HG03097 (cell line): Measurements from ENCODE around the gene PIH1D1.
"Not testable (repeated sequence)": the region's sequence is repeated elsewhere in the genome, so short reads cannot be mapped to it uniquely, and the experiment has no call there.

Source experiments
- ATAC-seq: cut with Tn5 transposase; IDR thresholded peaks from one replicate; pipeline ENCODE4 v1.9.1; 2021; ENCODE audit not compliant: unreplicated experiment, low FRiP score

PIH1D1 gene

GRCh38 chr19:49481020-49481683 is 29.5 kb upstream of the PIH1D1 start:
- no peak for ATAC-seq

DNA sequence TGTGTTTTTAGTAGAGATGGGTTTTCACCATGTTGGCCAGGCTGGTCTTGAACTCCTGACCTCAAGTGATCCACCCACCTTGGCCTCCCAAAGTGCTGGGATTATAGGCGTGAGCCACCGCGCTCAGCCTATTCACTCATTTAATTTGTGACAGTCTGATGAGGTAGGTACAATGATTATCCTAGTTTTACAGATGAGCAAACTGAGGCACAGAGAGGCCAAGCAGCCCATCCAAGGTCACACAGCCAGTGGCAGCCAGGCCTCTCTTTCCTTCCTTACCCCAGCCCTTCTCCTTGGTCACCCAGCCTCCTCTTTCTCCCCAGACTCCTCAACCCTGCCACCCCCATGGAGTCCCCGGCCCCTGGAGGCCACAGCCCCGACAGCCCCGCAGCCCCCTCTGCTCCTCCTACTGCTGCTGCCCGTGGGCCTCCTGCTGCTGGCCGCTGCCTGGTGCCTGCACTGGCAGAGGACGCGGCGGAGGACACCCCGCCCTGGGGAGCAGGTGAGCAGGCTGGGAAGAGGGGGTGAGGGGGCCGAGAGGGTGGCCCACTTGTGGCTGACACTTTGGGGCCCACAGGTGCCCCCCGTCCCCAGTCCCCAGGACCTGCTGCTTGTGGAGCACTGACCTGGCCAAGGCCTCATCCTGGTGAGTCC is 28.5 kb upstream of the PIH1D1 start:
- no peak for ATAC-seq

DNA sequence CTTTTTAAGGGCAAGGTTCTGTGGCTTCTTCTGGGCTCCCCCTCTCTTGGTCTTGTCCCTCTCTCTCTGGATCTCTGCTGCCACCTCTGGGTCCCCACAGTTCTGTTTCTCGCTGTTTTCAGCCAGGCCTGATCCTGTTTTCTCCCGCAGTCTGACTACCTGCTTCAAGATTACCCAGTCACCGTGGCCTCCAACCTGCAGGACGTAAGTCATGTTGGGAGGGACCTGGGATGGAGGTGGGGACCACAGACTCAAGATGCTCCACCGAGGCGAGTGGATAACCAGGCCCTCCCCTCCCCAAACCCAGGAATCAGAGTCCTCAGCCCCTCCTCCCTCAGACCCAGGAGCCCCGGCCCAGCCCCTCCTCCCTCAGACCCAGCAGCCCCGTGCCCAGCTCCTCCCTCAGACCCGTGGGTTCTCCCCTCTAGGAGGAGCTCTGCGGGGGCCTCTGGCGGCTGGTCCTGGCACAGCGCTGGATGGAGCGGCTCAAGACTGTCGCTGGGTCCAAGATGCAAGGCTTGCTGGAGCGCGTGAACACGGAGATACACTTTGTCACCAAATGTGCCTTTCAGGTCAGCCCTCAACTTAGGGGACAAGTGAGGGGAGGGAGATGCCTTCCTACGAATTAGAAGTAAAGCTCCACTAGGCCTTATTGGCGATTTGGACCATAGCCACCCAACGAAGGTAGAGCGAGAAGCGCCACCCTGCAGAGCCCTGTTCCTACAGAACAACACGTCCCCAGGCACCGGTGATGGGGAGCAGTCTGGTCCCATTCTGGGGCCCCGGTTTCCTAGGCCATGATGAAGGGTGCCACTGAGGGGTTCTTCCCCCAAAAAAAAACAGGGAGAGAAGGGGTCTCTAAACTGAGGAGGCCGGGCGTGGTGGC is 24.6 kb upstream of the PIH1D1 start:
- ATAC-seq = no peak

GRCh38 chr19:49475191-49475917 is 23.7 kb upstream of the PIH1D1 start:
- ATAC-seq = no peak

GRCh38 chr19:49474542-49474924 is 22.9 kb upstream of the PIH1D1 start:
- ATAC-seq = no peak

- peak; percentile 60 for ATAC-seq
Measured at GRCh38 chr19:49473868-49474541, 22.4 kb upstream of the PIH1D1 start, which contains the start of gene FLT3LG. Gene FLT3LG, plus strand, starts transcription at chr19:49474215. Its CDS starts 425 bp downstream, at chr19:49474640.

DNA sequence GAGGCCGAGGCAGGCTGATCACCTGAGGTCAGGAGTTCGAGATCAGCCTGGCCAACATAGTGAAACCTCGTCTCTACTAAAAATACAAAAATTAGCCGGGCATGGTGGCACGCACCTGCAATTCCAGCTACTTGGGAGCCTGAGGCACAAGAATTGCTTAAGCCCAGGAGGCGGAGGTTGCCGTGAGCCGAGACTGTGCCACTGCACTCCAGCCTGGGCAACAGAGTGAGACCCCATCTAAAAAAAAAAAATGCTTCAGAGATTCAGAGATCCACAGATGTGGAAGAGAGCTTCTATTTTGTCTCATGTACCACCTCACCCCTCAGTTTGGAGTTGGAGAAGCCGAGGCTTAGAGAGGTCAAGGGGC is 21.9 kb upstream of the PIH1D1 start:
- not testable (repeated sequence) for ATAC-seq

DNA sequence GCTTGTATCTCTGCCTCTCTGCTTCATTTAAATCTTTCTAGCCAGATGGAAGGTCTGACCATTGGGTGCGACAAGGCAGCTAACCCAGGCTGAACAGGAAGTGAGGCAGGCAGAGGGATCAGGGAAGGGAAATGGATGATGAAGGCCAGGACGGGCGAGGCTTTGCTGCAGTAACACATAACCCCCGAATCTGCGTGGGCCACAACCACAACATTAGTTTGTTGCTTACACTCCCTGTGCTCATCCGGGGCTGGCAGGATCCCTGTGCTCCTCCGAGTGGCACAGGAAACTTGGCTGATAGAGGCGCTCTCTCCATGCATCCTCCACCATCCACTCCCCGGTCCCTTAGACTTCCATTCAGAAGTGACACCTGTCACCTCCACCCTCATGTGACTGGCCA is 21.3 kb upstream of the PIH1D1 start:
- no peak for ATAC-seq

- ATAC-seq = no peak
Measured at GRCh38 chr19:49470615-49470978, 19.0 kb upstream of the PIH1D1 start.

- ATAC-seq = peak; percentile 43
Measured at GRCh38 chr19:49469828-49470614, 18.4 kb upstream of the PIH1D1 start.

- ATAC-seq = peak; percentile 54
Measured at GRCh38 chr19:49468746-49469447, 17.3 kb upstream of the PIH1D1 start.

GRCh38 chr19:49468199-49468598 is 16.6 kb upstream of the PIH1D1 start:
- no peak for ATAC-seq

GRCh38 chr19:49465371-49465770 is 13.8 kb upstream of the PIH1D1 start:
- no peak for ATAC-seq

- ATAC-seq = no peak
Measured at GRCh38 chr19:49463960-49464740, 12.5 kb upstream of the PIH1D1 start.

GRCh38 chr19:49462492-49462891 is 10.9 kb upstream of the PIH1D1 start:
- no peak for ATAC-seq

- no peak for ATAC-seq
Measured at GRCh38 chr19:49461656-49462055, 10.0 kb upstream of the PIH1D1 start.

DNA sequence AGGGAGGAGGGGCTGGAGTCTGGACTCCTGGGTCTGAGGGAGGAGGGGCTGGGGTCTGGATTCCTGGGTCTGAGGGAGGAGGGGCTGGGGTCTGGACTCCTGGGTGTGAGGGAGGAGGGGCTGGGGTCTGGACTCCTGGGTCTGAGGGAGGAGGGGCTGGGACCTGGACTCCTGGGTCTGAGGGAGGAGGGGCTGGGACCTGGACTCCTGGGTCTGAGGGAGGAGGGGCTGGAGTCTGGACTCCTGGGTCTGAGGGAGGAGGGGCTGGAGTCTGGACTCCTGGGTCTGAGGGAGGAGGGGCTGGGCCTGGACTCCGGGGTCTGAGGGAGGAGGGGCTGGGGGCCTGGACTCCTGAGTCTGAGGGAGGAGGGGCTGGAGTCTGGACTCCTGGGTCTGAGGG is 9.5 kb upstream of the PIH1D1 start:
- ATAC-seq = not testable (repeated sequence)

- ATAC-seq = no peak
Measured at GRCh38 chr19:49459388-49459787, 7.8 kb upstream of the PIH1D1 start.
